GM19193 (cell line): ENCODE data around the gene GTF3A.

ENCODE experiments used
- POLR2A ChIP-seq: IDR thresholded peaks from 4 replicates; pipeline ENCODE4 v1.6.1; 2011; ENCODE audit not compliant: insufficient read depth, insufficient read length; ENCODE audit errors: extremely low read depth

GTF3A gene

GRCh38 chr13:27424246-27425157 lies at the start of gene GTF3A:
Gene GTF3A (plus strand): TSS chr13:27424619.
- peak; percentile 96 for TF ChIP-seq POLR2A

GRCh38 chr13:27374650-27375049 lies 49.8 kb upstream of the GTF3A start:
- no peak for TF ChIP-seq POLR2A

GRCh38 chr13:27375686-27376326 lies 48.6 kb upstream of the GTF3A start:
- TF ChIP-seq POLR2A, result no peak

GRCh38 chr13:27379126-27379525 lies 45.3 kb upstream of the GTF3A start:
- no peak for TF ChIP-seq POLR2A

- no peak for TF ChIP-seq POLR2A
Observed at GRCh38 chr13:27379694-27380641, 44.5 kb upstream of the GTF3A start.

GRCh38 chr13:27381601-27382000 lies 42.8 kb upstream of the GTF3A start:
- TF ChIP-seq POLR2A, result no peak

GRCh38 chr13:27383104-27383921 lies 41.1 kb upstream of the GTF3A start:
- TF ChIP-seq POLR2A, result no peak

- TF ChIP-seq POLR2A, result no peak
Observed at GRCh38 chr13:27384285-27384684, 40.1 kb upstream of the GTF3A start.

GRCh38 chr13:27388241-27388640 lies 36.2 kb upstream of the GTF3A start:
- TF ChIP-seq POLR2A, result no peak

- no peak for TF ChIP-seq POLR2A
Observed at GRCh38 chr13:27389891-27390290, 34.5 kb upstream of the GTF3A start.

GRCh38 chr13:27391471-27391870 lies 32.9 kb upstream of the GTF3A start:
- no peak for TF ChIP-seq POLR2A

- no peak for TF ChIP-seq POLR2A
Observed at GRCh38 chr13:27393101-27393500, 31.3 kb upstream of the GTF3A start.

- no peak for TF ChIP-seq POLR2A
Observed at GRCh38 chr13:27395007-27395510, 29.4 kb upstream of the GTF3A start.

- TF ChIP-seq POLR2A, result no peak
Observed at GRCh38 chr13:27396252-27396846, 28.1 kb upstream of the GTF3A start.

- TF ChIP-seq POLR2A, result no peak
Observed at GRCh38 chr13:27398360-27398759, 26.1 kb upstream of the GTF3A start.
